Middle frontal gyrus (tissue), 1 donor: ENCODE data around the gene FKBP6.
"Not testable (repeated sequence)": the region's sequence is repeated elsewhere in the genome, so short reads cannot be mapped to it uniquely, and the experiment has no call there.

Experiments
- DNase-seq: peaks from one replicate; pipeline ENCODE4 v3.0.0-alpha.2; 2015; ENCODE audit warnings: low spot score; ENCODE audit errors: extremely low spot score

Gene FKBP6

GRCh38 chr7:73356159-73356558, 28.2 kb downstream of the FKBP6 start:
- no peak for DNase-seq

- DNase-seq = no peak
Measured at GRCh38 chr7:73358590-73359275, 30.8 kb downstream of the FKBP6 start.

GRCh38 chr7:73359306-73359705, 31.3 kb downstream of the FKBP6 start:
- DNase-seq = no peak

GRCh38 chr7:73359746-73360375, 31.9 kb downstream of the FKBP6 start:
- DNase-seq = no peak

GRCh38 chr7:73360590-73360989, 32.6 kb downstream of the FKBP6 start:
- not testable (repeated sequence) for DNase-seq

GRCh38 chr7:73363225-73364005, 35.5 kb downstream of the FKBP6 start:
- DNase-seq = no peak

GRCh38 chr7:73364006-73364728, 36.2 kb downstream of the FKBP6 start:
- DNase-seq = no peak

GRCh38 chr7:73366127-73366526, 38.2 kb downstream of the FKBP6 start:
- DNase-seq = no peak

- no peak for DNase-seq
Measured at GRCh38 chr7:73366990-73367389, 39.0 kb downstream of the FKBP6 start.

GRCh38 chr7:73369009-73369408, 41.0 kb downstream of the FKBP6 start:
- DNase-seq = no peak

GRCh38 chr7:73369622-73370021, 41.7 kb downstream of the FKBP6 start:
- DNase-seq = no peak

- DNase-seq = no peak
Measured at GRCh38 chr7:73373741-73374140, 45.8 kb downstream of the FKBP6 start.

- DNase-seq = not testable (repeated sequence)
Measured at GRCh38 chr7:73376262-73376661, 48.3 kb downstream of the FKBP6 start.

GRCh38 chr7:73376671-73377412, 48.9 kb downstream of the FKBP6 start:
- no peak for DNase-seq

GRCh38 chr7:73377413-73378200, 49.6 kb downstream of the FKBP6 start:
- DNase-seq = not testable (repeated sequence)

GRCh38 chr7:73382934-73383503, 55.1 kb downstream of the FKBP6 start:
- no peak for DNase-seq

- no peak for DNase-seq
Measured at GRCh38 chr7:73387221-73387828, 59.4 kb downstream of the FKBP6 start.

GRCh38 chr7:73387908-73388414, 60.0 kb downstream of the FKBP6 start:
- DNase-seq = no peak

- DNase-seq = no peak
Measured at GRCh38 chr7:73391396-73391795, 63.4 kb downstream of the FKBP6 start.
